ENCODE data around the gene TRRAP.

TRRAP gene

GRCh38 chr7:98866351-98866750 lies 12.0 kb upstream of the TRRAP start:
- TF ChIP-seq CTCF (conservative IDR thresholded peaks at IDR 0.05; ENCODE audit: low read length) = no peak
- H3K4me3 ChIP-seq (ENCODE audit: low read length) = no peak overlapping the region
- no peak for DNase-seq (ENCODE audit: low read depth)

- no peak overlapping the region for H3K4me3 ChIP-seq (ENCODE audit: low read length)
- DNase-seq (ENCODE audit: low read depth) = no peak
- no peak for TF ChIP-seq CTCF (conservative IDR thresholded peaks at IDR 0.05; ENCODE audit: low read length)
These were observed 11.6 kb upstream of the TRRAP start for GRCh38 chr7:98866765-98867164.

- no peak for TF ChIP-seq CTCF (conservative IDR thresholded peaks at IDR 0.05; ENCODE audit: low read length)
- H3K4me3 ChIP-seq (ENCODE audit: low read length) = no peak overlapping the region
- DNase-seq (ENCODE audit: low read depth) = no peak
These were observed 9.9 kb upstream of the TRRAP start for GRCh38 chr7:98868450-98868849.

- H3K4me3 ChIP-seq (ENCODE audit: low read length) = peak overlapping the region; percentile 56
- DNase-seq (ENCODE audit: low read depth) = no peak
- no peak for TF ChIP-seq CTCF (conservative IDR thresholded peaks at IDR 0.05; ENCODE audit: low read length)
These were observed 9.2 kb upstream of the TRRAP start for GRCh38 chr7:98869027-98869596.

GRCh38 chr7:98869597-98870120 lies 8.7 kb upstream of the TRRAP start, which contains the start of gene TMEM130:
Gene TMEM130 (minus strand): TSS chr7:98870014. CDS start chr7:98869861, 153 bp downstream.
- H3K4me3 ChIP-seq (ENCODE audit: low read length) = peak within 1 kb of the TSS; percentile 56
- TF ChIP-seq CTCF (conservative IDR thresholded peaks at IDR 0.05; ENCODE audit: low read length) = no peak
- no peak for DNase-seq (ENCODE audit: low read depth)

GRCh38 chr7:98870121-98870651 lies 8.1 kb upstream of the TRRAP start:
- H3K4me3 ChIP-seq (ENCODE audit: low read length) = peak overlapping the region; percentile 56
- TF ChIP-seq CTCF (conservative IDR thresholded peaks at IDR 0.05; ENCODE audit: low read length) = no peak
- DNase-seq (ENCODE audit: low read depth) = peak; percentile 39

- TF ChIP-seq CTCF (conservative IDR thresholded peaks at IDR 0.05; ENCODE audit: low read length) = no peak
- no peak overlapping the region for H3K4me3 ChIP-seq (ENCODE audit: low read length)
- no peak for DNase-seq (ENCODE audit: low read depth)
These were observed 7.4 kb upstream of the TRRAP start for GRCh38 chr7:98870807-98871491.
